ENCODE results near the gene PEF1.

Gene PEF1

DNA sequence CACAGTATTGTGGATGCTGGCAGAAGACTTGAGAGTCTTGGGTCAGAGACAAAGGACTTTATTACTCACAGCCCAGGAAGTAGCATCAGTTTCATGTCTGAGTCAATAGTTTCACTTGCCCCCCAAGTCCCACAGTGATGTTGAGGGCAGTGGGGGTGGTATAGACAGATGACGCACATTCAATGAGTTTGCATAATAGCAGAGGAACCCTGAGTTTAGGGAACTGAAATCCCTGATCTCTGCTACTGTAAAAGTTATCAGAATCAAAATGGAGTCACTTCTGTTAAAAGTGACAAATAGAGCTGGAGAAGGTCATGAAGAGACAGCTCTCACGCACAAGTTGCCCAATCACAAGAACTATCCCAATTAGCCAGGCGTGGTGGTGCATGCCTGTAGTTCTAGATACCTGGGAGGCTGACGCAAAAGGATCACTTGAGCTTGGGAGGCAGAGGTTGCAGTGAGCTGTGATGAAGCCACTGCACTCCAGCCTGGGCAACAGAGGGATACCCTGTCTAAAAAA lies 38.7 kb downstream of the PEF1 start:
- peak; percentile 61 for DNase-seq (ENCODE audit: low read depth)
- no peak overlapping the region for H3K4me3 ChIP-seq (ENCODE audit: low read depth, low read length)
- TF ChIP-seq, protein P1, sequence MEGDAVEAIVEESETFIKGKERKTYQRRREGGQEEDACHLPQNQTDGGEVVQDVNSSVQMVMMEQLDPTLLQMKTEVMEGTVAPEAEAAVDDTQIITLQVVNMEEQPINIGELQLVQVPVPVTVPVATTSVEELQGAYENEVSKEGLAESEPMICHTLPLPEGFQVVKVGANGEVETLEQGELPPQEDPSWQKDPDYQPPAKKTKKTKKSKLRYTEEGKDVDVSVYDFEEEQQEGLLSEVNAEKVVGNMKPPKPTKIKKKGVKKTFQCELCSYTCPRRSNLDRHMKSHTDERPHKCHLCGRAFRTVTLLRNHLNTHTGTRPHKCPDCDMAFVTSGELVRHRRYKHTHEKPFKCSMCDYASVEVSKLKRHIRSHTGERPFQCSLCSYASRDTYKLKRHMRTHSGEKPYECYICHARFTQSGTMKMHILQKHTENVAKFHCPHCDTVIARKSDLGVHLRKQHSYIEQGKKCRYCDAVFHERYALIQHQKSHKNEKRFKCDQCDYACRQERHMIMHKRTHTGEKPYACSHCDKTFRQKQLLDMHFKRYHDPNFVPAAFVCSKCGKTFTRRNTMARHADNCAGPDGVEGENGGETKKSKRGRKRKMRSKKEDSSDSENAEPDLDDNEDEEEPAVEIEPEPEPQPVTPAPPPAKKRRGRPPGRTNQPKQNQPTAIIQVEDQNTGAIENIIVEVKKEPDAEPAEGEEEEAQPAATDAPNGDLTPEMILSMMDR (conservative IDR thresholded peaks at IDR 0.05; ENCODE audit: low read depth, low read length) = no peak

DNA sequence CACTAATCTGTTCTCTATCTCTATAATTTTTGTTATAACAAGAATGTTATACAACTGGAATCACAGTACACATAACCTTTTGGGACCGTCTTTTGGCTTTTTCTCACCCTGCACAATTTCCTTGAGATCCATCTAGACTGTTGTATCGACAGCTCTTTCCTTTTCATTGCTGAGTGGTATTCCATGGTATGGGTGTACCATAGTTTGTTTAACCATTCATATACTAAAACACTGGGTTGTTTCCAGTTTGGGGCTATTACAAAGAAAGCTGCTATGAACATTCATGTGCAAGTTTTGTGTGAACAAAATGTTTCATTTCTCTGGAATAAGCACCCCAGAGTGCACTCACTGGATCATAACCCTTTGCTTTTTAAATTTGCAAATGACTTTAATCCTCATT lies 42.6 kb downstream of the PEF1 start:
- H3K4me3 ChIP-seq (ENCODE audit: low read depth, low read length) = no peak overlapping the region
- DNase-seq (ENCODE audit: low read depth) = no peak
- TF ChIP-seq, protein P1 (conservative IDR thresholded peaks at IDR 0.05; ENCODE audit: low read depth, low read length) = no peak

DNA sequence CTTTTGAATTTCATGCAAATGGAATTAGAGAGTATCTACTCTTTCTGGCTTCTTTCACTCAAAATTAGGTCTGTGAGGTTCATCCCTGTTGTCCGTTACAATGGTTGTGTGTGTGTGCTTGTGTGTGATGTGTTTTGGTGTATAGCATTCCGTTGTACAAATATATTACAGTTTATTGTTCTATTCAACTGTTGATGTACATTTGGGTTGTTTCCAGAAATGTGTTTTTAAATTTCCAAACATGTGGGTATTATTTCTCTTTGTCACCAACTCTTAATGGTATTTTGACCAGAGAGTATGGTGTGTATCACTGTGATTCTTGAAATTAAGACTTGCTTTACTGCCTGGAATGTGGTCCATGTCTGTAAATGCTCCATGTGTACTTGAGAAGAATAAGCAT lies 44.0 kb downstream of the PEF1 start:
- TF ChIP-seq, protein P1 (conservative IDR thresholded peaks at IDR 0.05; ENCODE audit: low read depth, low read length) = no peak

DNA sequence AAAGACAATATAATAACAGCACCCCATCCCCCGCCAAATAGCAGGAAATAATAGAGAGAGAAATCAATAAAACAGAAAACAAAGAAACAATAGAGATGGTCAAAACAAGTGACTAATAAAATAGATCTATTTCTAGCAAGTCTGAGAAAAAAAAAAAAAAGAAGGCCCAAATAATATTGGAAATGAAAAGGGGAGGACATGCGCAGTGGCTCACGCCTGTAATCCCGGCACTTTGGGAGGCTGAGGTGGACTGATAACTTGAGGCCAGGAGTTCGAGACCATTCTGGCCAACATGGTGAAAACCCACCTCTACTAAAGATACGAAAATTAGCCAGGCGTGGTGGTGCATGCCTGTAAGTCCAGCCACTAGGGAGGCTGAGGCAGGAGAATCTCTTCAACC lies 45.7 kb downstream of the PEF1 start:
- DNase-seq (ENCODE audit: low read depth) = no peak
- TF ChIP-seq, protein P1 (conservative IDR thresholded peaks at IDR 0.05; ENCODE audit: low read depth, low read length) = no peak
- no peak overlapping the region for H3K4me3 ChIP-seq (ENCODE audit: low read depth, low read length)

More for the DNA sequence above, 44.0 kb downstream of the PEF1 start:
- DNase-seq (ENCODE audit: low read depth) = no peak
- H3K4me3 ChIP-seq (ENCODE audit: low read depth, low read length) = no peak overlapping the region

DNA sequence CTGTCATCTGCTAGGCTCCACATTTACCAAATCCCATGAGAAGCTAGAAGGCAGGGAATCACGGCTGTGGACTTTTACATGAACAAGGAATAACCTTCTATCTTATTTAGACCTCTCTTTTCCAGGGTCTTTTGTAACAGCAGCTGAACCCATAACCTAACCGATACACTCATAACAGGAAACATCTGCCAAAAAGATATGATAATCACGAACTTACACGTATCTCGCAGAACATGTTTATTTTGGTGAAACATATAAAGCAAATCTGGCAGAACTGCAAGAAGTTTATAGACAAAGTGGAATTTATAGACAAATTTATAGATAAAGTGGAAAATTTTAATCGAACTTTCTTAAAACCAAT lies 48.0 kb downstream of the PEF1 start:
- H3K4me3 ChIP-seq (ENCODE audit: low read depth, low read length) = no peak overlapping the region
- TF ChIP-seq, protein P1 (conservative IDR thresholded peaks at IDR 0.05; ENCODE audit: low read depth, low read length) = no peak
- no peak for DNase-seq (ENCODE audit: low read depth)

DNA sequence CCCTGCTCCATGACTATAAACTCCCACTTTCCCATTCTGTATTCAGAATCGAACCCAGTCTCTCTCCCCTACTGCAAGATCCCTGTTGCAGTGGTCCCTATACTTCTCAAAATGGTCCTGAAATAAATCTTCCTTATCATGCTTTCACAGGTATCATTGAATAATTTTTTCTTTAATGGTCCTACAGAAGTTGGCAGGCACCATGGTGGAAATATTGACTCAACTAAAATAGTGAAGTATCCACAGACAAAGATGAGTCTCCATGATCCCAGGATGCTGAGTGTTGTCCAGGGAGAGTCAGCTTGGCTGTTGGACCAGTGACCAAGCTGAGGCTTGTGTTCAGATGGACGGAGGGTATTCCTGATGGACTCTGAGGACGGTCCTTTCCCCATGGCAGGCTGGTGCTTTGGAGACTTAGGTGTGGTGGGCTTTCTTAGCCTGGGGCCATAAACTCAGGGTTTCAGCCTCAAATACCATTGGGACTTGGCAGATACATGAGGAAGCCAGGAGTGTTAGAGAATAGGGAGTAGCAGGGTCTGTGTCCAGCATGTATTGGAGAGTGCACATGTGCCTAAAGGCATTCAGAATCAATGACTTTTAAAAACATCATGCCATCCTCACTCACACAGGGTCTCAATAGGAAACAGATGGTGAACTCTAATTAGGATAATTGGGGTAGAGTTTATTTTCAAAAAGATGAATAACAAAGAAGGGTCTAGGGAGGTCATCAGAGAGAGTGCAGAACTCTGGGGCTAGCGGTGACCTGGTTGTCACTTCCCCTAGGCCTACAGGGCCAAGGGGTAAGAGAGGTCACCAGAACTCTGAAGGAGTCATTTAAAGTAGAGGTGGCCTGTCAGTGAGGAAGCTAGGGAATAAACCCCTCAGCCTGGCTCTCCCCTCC lies 48.6 kb downstream of the PEF1 start:
- no peak overlapping the region for H3K4me3 ChIP-seq (ENCODE audit: low read depth, low read length)
- TF ChIP-seq, protein P1 (conservative IDR thresholded peaks at IDR 0.05; ENCODE audit: low read depth, low read length) = no peak
- DNase-seq (ENCODE audit: low read depth) = no peak

All from choroid plexus epithelial cell (primary cell).